ENCODE data around the gene FAM174C.

DNA sequence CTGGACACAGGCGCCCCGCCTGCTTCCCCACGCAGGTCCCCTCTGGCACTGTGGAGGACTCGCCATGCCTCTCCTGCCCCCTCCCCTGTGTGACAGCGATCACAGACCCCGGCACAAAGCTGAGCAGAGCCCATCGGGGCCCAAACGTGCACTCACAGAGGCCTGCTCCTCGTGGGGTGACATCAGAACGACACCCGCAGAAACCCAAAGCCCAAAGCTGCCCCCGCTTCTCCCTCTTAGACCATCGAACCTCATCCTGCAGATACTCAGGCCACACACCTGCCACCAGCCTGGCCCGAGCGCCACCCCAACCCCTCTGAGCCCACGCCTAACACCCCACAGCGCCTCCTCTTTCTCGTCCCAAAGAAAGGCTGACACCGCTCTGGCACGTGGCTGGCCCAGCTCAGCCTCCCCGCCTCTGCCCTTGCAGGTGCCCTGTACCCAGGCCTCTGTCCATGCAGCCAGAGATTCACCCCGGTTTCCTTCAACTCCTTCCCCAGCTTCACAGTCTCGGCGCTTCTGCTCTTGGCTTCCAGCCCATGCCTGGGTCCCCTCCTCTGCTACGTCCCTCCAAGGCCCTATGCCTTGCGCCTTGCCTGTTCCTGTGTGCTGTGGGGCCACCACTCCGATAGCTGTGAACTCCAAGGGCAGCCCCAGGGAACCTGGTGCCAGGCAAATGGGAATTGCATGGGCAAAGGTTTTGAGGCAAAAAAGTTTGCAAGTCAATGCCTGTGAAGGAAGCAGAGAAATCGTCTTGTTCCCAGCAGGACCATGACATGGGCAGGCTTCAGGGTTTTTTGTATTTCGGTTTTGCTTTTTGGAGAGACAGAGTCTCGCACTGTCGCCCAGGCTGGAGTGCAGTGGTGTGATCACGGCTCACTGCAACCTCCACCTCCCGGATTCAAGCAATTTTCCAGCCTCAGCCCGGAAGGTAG, 36.7 kb upstream of the FAM174C start:
- TF ChIP-seq POLR2AphosphoS5 (IDR thresholded peaks at IDR 0.05) (no peak), POLR2A (IDR thresholded peaks at IDR 0.05) (no peak)
- TF ChIP-seq, protein P1, sequence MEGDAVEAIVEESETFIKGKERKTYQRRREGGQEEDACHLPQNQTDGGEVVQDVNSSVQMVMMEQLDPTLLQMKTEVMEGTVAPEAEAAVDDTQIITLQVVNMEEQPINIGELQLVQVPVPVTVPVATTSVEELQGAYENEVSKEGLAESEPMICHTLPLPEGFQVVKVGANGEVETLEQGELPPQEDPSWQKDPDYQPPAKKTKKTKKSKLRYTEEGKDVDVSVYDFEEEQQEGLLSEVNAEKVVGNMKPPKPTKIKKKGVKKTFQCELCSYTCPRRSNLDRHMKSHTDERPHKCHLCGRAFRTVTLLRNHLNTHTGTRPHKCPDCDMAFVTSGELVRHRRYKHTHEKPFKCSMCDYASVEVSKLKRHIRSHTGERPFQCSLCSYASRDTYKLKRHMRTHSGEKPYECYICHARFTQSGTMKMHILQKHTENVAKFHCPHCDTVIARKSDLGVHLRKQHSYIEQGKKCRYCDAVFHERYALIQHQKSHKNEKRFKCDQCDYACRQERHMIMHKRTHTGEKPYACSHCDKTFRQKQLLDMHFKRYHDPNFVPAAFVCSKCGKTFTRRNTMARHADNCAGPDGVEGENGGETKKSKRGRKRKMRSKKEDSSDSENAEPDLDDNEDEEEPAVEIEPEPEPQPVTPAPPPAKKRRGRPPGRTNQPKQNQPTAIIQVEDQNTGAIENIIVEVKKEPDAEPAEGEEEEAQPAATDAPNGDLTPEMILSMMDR (IDR thresholded peaks at IDR 0.05): no peak
